DMS 273 treated with DMSO at 0.1 percent for 48 hours (cell line): Measurements from ENCODE around the gene TESMIN.

Source experiments
- DNase-seq: peaks from one replicate; lab custom pipeline; 2025; lab: John Stamatoyannopoulos, UW

Gene TESMIN

GRCh38 chr11:68761801-68762200, 10.5 kb upstream of the TESMIN start:
- DNase-seq: no peak

GRCh38 chr11:68759991-68760390, 8.7 kb upstream of the TESMIN start:
- no peak for DNase-seq

DNA sequence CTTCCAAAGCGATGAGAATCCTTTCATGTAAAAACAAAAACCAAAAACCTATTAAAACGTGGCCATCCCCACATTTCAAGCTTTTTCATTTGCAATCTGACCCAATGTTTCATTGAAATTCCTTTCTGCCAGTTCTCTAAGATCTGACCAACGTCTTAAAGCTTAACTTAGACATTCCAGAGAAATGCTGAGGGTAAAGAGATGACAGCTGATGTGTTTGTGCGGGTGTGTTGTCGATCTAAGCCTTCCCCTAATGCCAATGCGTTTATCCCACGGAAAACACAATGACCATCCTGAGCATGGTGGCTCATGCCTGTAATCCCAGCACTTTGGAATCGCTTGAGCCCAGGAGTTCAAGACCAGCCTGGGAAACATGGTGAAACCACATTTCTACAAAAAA, 6.4 kb upstream of the TESMIN start:
- DNase-seq: no peak

- DNase-seq: no peak
Measured at GRCh38 chr11:68756171-68756766, 4.9 kb upstream of the TESMIN start.

DNA sequence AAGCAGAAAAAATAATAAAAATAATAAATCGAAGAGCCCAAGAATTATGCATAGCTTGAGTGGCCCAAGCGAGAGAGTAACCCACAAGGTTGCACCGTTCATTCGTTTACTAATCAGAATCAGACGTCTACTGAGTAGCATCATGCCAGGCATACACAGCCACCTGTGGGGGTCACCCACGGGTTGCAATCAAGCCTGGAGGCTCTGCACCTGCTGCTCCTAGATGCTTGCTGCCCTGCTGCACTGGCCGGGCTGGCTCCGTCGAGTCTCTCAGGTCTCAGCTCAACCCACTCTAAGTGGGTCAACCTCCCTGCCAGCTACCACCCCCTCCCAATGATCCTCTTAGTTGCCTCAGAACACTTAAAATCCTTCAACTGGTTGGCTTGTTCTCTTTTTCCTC, 2.0 kb upstream of the TESMIN start:
- DNase-seq: no peak

DNA sequence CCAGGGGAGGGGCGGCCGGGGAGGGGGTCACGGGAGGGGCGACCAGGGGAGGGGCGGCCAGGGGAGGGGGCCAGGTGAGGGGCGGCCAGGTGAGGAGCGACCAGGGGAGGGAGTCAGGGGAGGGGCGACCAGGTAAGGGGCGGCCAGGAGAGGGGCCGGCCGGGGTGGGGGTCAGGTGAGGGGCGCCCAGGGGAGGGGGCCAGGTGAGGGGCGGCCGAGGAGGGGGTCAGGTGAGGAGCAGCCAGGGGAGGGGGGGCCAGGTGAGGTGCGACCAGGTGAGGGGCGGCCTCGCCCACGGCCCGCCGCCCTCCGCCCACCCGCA, 355 bp downstream of the TESMIN start:
- no peak for DNase-seq

- no peak for DNase-seq
Measured at GRCh38 chr11:68750195-68751003, 921 bp downstream of the TESMIN start.

- no peak for DNase-seq
Measured at GRCh38 chr11:68749229-68750123, 1.8 kb downstream of the TESMIN start.

DNA sequence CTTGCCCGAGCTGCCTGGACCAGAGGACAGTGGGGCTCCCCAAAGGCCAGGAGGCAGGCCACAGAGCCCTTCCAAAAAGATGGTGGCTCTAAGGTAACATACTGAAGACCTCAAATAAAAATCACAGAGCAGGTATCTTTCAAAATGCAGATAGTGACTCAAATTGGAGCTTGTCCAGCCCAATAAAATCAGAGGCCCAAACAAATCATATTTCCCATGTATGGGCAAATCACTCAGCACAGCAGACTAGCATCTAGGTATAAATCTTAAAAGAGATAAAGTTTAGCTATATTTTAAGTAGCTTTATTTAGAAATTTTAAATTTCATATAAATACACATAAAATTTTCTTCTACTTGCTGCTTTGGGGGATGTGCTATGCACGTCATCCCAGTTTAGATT, 3.3 kb downstream of the TESMIN start:
- DNase-seq: no peak

DNA sequence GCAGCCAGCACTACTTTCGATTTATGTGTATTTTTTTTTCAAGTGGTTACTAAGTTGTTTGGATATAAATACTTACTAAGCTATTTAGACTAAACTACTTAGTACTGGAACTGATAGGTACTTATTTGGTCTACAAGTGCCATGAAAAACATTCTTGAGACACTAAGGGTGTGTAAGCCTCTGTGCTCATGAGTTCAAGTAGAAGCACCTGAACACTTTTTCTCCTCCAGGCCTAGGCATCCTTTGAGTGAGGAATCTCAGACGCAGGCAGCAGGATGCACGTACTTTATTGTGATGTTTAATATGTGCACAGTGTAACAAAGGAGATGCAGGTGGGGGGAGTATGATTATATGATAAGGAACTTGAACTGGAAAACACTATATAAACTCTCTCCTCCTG, 7.8 kb downstream of the TESMIN start:
- DNase-seq: no peak

DNA sequence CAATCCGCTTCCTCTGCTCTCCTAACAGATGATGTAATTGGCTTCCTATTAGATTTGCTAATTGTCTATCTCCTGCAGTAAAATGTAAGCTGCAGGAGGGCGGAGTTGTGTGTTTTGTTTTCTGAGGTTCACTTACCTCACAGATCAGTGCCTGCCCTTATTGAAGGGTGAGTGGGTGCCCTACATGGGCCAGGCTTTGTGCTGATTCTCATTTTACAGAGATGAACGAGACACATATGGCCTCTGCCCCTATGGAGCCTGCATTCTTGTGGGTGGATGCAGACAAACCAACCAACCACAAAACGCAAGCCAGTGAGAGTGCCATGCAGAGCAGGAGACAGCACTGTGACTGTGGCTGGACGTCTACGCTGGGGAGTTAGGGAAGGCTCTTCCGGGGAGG, 9.9 kb downstream of the TESMIN start:
- DNase-seq: no peak

GRCh38 chr11:68735646-68736045, 15.7 kb downstream of the TESMIN start:
- no peak for DNase-seq

- no peak for DNase-seq
Measured at GRCh38 chr11:68735125-68735524, 16.2 kb downstream of the TESMIN start.

- no peak for DNase-seq
Measured at GRCh38 chr11:68734111-68734510, 17.2 kb downstream of the TESMIN start.

DNA sequence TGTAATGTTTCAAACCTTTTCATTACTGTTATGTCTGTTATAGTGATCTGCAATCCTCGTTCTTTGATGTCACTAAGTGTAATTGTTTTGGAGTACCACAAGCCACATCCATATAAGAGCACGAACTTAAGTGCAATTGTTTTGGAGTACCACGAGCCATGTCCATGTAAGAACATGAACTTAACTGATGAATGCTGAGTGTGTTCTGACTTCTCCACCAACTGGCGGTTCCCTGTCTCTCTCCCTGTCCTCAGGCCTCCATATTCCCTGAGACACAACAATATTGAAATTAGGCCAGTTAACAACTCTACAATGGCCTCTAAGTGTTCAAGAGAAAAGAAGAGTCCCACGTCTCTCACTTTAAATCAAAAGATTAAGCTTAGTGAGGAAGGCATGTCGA, 23.5 kb downstream of the TESMIN start:
- DNase-seq: no peak

DNA sequence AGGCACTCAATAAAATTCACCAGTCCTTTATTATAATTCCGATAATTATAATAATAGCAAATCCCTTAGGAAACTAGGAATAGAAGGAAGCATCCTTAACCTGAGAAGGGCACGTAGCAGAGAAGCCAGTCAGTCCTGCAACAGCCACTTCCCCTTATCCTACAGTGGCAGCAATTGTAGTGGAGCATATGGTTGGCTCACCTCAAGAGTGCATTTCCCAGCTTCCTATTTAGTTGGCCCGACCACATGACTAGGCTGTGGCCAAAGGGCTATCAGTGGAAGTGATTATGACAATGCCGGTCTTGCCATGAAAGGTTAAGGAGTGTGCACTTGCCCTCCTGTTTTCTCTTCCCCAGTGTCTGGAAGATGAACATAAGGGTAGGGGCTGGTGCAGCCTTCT, 27.0 kb downstream of the TESMIN start:
- no peak for DNase-seq

DNA sequence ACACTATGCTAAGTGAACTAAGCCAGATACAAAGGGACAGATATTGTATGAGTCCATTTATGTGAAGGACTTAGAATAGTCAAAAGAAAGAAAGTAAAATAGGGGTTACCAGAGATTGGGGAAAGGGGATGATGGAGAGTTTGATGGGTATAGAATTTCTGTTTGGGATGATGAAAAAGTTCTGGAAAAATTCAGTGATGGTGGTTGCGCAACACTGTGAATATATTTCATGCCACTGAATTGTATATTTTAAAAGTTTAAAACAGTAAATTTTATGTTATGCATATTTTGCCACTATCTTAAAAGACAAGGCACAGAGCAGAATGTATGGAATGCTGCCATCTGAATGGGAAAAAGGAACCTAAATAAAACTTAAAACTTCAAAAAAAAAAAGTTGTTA, 29.2 kb downstream of the TESMIN start:
- no peak for DNase-seq

GRCh38 chr11:68721075-68721474, 30.2 kb downstream of the TESMIN start:
- no peak for DNase-seq

DNA sequence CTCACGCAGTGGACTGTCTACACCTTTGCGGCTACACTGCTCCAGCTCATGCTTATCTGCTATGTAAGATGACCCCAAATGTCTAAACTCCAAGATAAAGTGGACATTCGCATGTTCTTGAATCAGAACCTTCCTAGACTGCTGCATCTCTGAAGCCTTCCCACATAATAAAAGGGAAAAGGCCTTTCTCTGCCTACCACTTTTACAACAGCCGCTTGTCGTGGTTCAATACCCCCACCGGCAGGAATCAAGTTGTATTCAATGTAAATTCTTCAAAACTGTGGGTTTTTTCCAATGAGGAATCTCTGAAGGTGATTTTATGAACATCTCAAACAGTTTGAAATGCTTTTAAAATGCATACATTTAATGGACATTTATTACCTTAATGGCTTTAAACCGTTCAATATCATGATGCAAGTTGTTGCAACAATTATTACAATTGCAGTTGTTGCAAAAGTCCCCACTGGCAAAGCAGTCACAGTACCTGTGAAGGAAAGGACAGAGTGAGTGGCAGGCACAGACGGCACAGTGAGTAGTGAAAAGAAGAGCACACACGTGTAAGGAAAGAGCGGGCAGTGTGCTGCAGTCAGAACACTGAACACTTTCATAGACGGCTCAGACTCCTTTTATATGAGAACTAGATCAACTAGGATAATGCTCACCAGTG, 35.7 kb downstream of the TESMIN start:
- no peak for DNase-seq

DNA sequence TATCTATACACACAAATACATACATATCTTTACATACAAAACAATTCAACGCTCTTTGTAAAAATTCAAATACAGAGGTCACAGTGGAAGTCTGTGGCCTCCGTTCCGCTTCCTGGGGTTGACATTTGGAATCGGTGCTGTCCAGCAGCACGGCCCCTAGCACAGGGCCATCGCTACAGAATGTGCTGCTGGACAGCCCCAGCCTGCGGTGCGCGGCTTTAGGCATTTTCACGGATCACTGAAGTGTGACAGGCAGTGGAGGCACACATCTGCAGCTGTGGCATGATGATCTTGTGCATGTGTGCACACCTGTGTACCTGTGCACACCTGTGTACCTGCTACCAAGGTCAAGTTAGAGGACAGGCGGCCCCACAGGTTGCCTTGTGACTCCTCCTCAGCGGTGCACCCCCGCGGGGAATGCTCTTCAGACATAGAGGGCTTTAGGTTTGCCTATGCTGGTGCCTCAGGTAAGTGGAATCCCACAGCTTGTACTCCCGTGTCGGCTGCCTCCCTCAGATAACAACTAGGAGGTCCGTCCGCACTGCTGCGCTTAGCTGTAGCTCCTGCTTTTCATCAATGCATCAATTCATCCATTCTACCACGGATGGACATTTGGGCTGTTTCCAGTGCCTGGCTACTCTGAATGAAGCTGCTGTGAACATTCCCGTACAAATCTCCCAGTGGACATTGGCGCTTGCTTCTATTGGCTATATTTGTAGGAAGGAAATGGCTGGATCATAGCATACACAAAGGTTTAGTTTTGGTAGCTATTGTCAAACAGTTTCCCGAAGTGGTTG, 37.1 kb downstream of the TESMIN start:
- DNase-seq: no peak

DNA sequence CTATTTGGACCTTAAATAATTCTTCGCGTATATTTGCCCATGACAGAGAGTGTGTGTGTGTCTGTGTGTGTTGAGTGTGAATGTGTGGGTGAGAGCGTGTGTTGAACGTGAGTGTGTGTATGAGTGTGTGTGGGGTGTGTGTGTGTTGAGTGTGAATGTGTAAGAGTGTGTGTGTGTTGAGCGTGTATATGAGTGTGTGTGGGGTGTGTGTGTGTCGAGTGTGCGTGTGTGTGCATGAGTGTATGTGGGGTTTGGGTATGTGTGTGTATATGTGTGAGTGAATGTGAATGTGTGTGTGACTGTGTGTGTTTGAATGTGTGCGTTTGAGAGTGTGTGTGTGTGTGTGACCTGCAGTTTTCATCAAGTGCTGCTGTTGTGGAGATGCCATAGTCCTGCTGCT, 40.2 kb downstream of the TESMIN start:
- no peak for DNase-seq

DNA sequence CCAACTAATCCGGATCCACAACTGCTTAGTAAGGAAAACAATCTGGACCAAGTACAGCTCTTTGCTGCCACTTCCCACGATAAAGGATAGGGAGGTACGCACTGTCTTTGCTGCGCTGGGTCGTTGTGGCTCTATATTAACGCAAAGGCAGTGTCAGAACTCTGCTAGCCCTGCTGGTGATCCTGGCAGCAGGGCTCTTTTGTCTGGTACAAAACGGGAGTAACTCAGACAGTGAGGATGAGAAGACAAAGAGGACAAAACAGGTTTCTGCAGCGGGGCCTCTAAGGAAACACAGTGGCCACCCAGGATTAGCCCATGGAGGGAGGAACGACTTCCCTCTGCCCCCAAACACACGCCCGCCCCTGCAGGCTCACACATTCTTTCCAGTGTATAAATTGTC, 40.9 kb downstream of the TESMIN start:
- DNase-seq: no peak
